IPS DF 19.7 (cell line): ENCODE results near the gene IL5RA.

Experiments
- DNase-seq: peaks from one replicate; pipeline ENCODE4 v3.0.0-alpha.2; 2013; ENCODE audit warnings: low read depth, low spot score

The IL5RA gene

GRCh38 chr3:3066378-3066777 is 43.8 kb downstream of the IL5RA start:
- no peak for DNase-seq

- no peak for DNase-seq
Observed at GRCh38 chr3:3065876-3066275, 44.3 kb downstream of the IL5RA start.

GRCh38 chr3:3064297-3064696 is 45.9 kb downstream of the IL5RA start:
- DNase-seq: no peak

GRCh38 chr3:3059645-3060044 is 50.5 kb downstream of the IL5RA start:
- DNase-seq: no peak

- DNase-seq: no peak
Observed at GRCh38 chr3:3053974-3054373, 56.2 kb downstream of the IL5RA start.

GRCh38 chr3:3038201-3038991 is 71.8 kb downstream of the IL5RA start:
- no peak for DNase-seq

GRCh38 chr3:3037156-3037555 is 73.0 kb downstream of the IL5RA start:
- DNase-seq: no peak

- DNase-seq: no peak
Observed at GRCh38 chr3:3031326-3031725, 78.8 kb downstream of the IL5RA start.

GRCh38 chr3:3027976-3028567 is 82.1 kb downstream of the IL5RA start:
- DNase-seq: no peak

- no peak for DNase-seq
Observed at GRCh38 chr3:3023111-3023745, 86.9 kb downstream of the IL5RA start.

- DNase-seq: no peak
Observed at GRCh38 chr3:3020209-3020608, 90.0 kb downstream of the IL5RA start.
